Testis (tissue), 3 donors: Measurements from ENCODE around the gene DPH3. TPM values are rescaled to one million over a fixed set of nuclear protein-coding genes. Genes with fewer than 3 reads are reported as not detected.

Experiments used
- DNase-seq: peaks from one replicate; pipeline ENCODE4 v3.0.0-alpha.2; 2019
- H3K27ac ChIP-seq, 2 donors: fragments of 200-600 bp; sonication (generic); one replicate each; pipeline ENCODE4 v1.5.1; 2019
- H3K27me3 ChIP-seq: fragments of 200-600 bp; sonication (generic); one replicate; pipeline ENCODE4 v1.5.1; 2019
- H3K36me3 ChIP-seq: fragments of 200-600 bp; sonication (generic); one replicate; pipeline ENCODE4 v1.5.1; 2017; ENCODE audit warnings: low read depth; ENCODE audit errors: missing control alignments
- H3K4me1 ChIP-seq: fragments of 200-600 bp; sonication (generic); one replicate; pipeline ENCODE4 v1.5.1; 2019
- H3K4me3 ChIP-seq, 2 donors: fragments of 200-600 bp; sonication (generic); one replicate each; pipeline ENCODE4 v1.5.1; 2017 to 2019
- H3K9me3 ChIP-seq: fragments of 200-600 bp; sonication (generic); one replicate; pipeline ENCODE4 v1.5.1; 2017
- CTCF ChIP-seq, 3 experiments: fragments of 450-650 bp in 2 of 3; fragments of 200-600 bp in 1 of 3; sonication (generic) in 1 of 3; IDR thresholded peaks; one replicate each; pipeline ENCODE4 v1.5.1; 2016 to 2019; ENCODE audit warnings: antibody characterized with exemption in 3 of 3, mild to moderate bottlenecking in 2 of 3, moderate library complexity in 1 of 3
- POLR2A ChIP-seq: fragments of 450-650 bp; IDR thresholded peaks from one replicate; pipeline ENCODE4 v1.6.1; 2017; ENCODE audit warnings: antibody characterized with exemption, mild to moderate bottlenecking, moderate library complexity
- WGBS, 2 donors: methylation state at CpG; one replicate each; pipeline ENCODE4 v1.1.5; 2018; 5-methylcytosine and 5-hydroxymethylcytosine counted together
- intact Hi-C: fragments of 100-400 bp; cut with DNase I; formaldehyde crosslinking; loops from one replicate; pipeline ENCODE4 v1.15.1; 2023; ENCODE audit warnings: low total_unique reads
- polyA plus RNA-seq: library from polyadenylated mRNA; stranded (reverse); fragments of 350-450 nt; fragmentation: Illumina TruSeq; extraction: RNeasy Lipid Tissue Mini Kit (QIAGEN cat#74804); gene quantifications from one replicate; pipeline ENCODE4 v1.2.3, GENCODE V29; 2014; ENCODE audit warnings: low read depth, low replicate concordance; ENCODE audit not compliant: insufficient read depth
- total RNA-seq, 2 donors: library from RNA; depleted of rRNA; stranded (reverse); fragments of >200 nt; gene quantifications; one replicate each; pipeline ENCODE4 v1.2.3, GENCODE V29; 2016

The DPH3 gene
- total and polyA plus RNA-seq, 3 donors from 2014 or later: 14.6 to 23.6 (median 14.7) TPM

- TF ChIP-seq POLR2A (no peak), CTCF (IDR thresholded peaks at IDR 0.05) (no peak)
- H3K9me3 ChIP-seq: no peaks in the 10 kb centered on the region
- no peaks in the 10 kb centered on the region for H3K27me3 ChIP-seq
- 95% methylated on average over 5 of the region's 5 CpGs for WGBS, 2 donors
- intact Hi-C loops: loop anchor here (10.0 kb wide), 1 partner anchor 426 kb away; no protein-coding TSS in a partner anchor
- DNase-seq: no peak
- no peak overlapping the region for H3K4me3 ChIP-seq
- H3K4me1 ChIP-seq: peaks cover 10% of the 10 kb centered on the region
- H3K36me3 ChIP-seq: no peaks in the 10 kb centered on the region
- no peak overlapping the region for H3K27ac ChIP-seq
Observed at GRCh38 chr3:16241225-16241624, 23.5 kb downstream of the DPH3 start.

GRCh38 chr3:16240229-16241023, 24.3 kb downstream of the DPH3 start:
- TF ChIP-seq CTCF (IDR thresholded peaks at IDR 0.05): no peak
- intact Hi-C loops: loop anchor here (10.0 kb wide), 1 partner anchor 426 kb away; no protein-coding TSS in a partner anchor
- H3K36me3 ChIP-seq: no peaks in the 10 kb centered on the region
- WGBS, 2 donors: 79 to 92% methylated on average over 6 of the region's 6 CpGs
- H3K4me1 ChIP-seq: peaks cover 10% of the 10 kb centered on the region
- DNase-seq: no peak
- H3K9me3 ChIP-seq: no peaks in the 10 kb centered on the region
- no peak overlapping the region for H3K4me3 ChIP-seq
- no peaks in the 10 kb centered on the region for H3K27me3 ChIP-seq
- no peak overlapping the region for H3K27ac ChIP-seq

- 89 to 91% methylated on average over 4 of the region's 4 CpGs for WGBS, 2 donors
- no peak for DNase-seq
- H3K27me3 ChIP-seq: no peaks in the 10 kb centered on the region
- no peak overlapping the region for H3K27ac ChIP-seq
- no peaks in the 10 kb centered on the region for H3K36me3 ChIP-seq
- no peak for TF ChIP-seq CTCF (IDR thresholded peaks at IDR 0.05)
- H3K4me3 ChIP-seq: no peak overlapping the region
- H3K9me3 ChIP-seq: no peaks in the 10 kb centered on the region
- intact Hi-C loops: loop anchor here (10.0 kb wide), 1 partner anchor 425 kb away; no protein-coding TSS in a partner anchor
- peaks cover 10% of the 10 kb centered on the region for H3K4me1 ChIP-seq
Observed at GRCh38 chr3:16239780-16240179, 25.0 kb downstream of the DPH3 start.

GRCh38 chr3:16239086-16239770, 25.5 kb downstream of the DPH3 start:
- Histone ChIP-seq H3K4me1 (peaks cover 10% of the 10 kb centered on the region), H3K27ac (no peak overlapping the region), H3K27me3 (no peaks in the 10 kb centered on the region), H3K4me3 (no peak overlapping the region), H3K9me3 (no peaks in the 10 kb centered on the region), H3K36me3 (no peaks in the 10 kb centered on the region)
- 60 to 72% methylated on average over 3 of the region's 3 CpGs for WGBS, 2 donors
- intact Hi-C loops: no loop called here
- no peak for DNase-seq
- TF ChIP-seq CTCF (IDR thresholded peaks at IDR 0.05) (no peak), POLR2A (no peak)
